ENCODE measurements around the gene CEACAM21. TPM values are rescaled to one million over a fixed set of nuclear protein-coding genes. Genes with fewer than 3 reads are reported as not detected.
A peak's percentile ranks its signal among the peaks of the same experiment; 100 is the strongest.

CEACAM21 gene
- total RNA-seq, 1 experiment from 2014 or later, result not detected

GRCh38 chr19:41588497-41589209 is 12.7 kb downstream of the CEACAM21 start:
- Mint-ChIP-seq H3K4me1 (ENCODE audit: insufficient read depth, unreplicated experiment) (no peaks in the 10 kb centered on the region), H3K9me3 (ENCODE audit: unreplicated experiment) (no peaks in the 10 kb centered on the region), H3K36me3 (ENCODE audit: insufficient read depth, unreplicated experiment) (no peaks in the 10 kb centered on the region), H3K27ac (ENCODE audit: low read depth, unreplicated experiment) (no peak overlapping the region), H3K27me3 (ENCODE audit: insufficient read depth, unreplicated experiment) (peaks cover 32% of the 10 kb centered on the region), H3K4me3 (ENCODE audit: unreplicated experiment) (no peak overlapping the region)
- CTCF ChIA-PET, result interaction anchor here (0.5 to 1.0 kb wide), 6 partner anchors 9 to 196 kb away, joined by 3 to 4 read pairs (median 3); no protein-coding TSS in a partner anchor
- TF ChIP-seq CTCF (IDR thresholded peaks at IDR 0.05; ENCODE audit: unreplicated experiment), result no peak
- intact Hi-C loops (cut with micrococcal nuclease), result no loop called here
- peak; percentile 56 for DNase-seq (ENCODE audit: unreplicated experiment)
- POLR2A ChIA-PET, result interaction anchor here (0.6 kb wide), 1 partner anchor 149 kb away, joined by 3 read pairs; no protein-coding TSS in a partner anchor
- BruUV-seq (replicated peaks), result no TSS peak

GRCh38 chr19:41589371-41589770 is 13.4 kb downstream of the CEACAM21 start:
- intact Hi-C loops (cut with micrococcal nuclease), result no loop called here
- POLR2A ChIA-PET, result no interaction called here
- no peaks in the 10 kb centered on the region for H3K36me3 Mint-ChIP-seq (ENCODE audit: insufficient read depth, unreplicated experiment)
- H3K4me3 Mint-ChIP-seq (ENCODE audit: unreplicated experiment), result no peak overlapping the region
- H3K9me3 Mint-ChIP-seq (ENCODE audit: unreplicated experiment), result no peaks in the 10 kb centered on the region
- no TSS peak for BruUV-seq (replicated peaks)
- no peak overlapping the region for H3K27ac Mint-ChIP-seq (ENCODE audit: low read depth, unreplicated experiment)
- H3K27me3 Mint-ChIP-seq (ENCODE audit: insufficient read depth, unreplicated experiment), result peaks cover 33% of the 10 kb centered on the region
- TF ChIP-seq CTCF (IDR thresholded peaks at IDR 0.05; ENCODE audit: unreplicated experiment), result no peak
- H3K4me1 Mint-ChIP-seq (ENCODE audit: insufficient read depth, unreplicated experiment), result no peaks in the 10 kb centered on the region
- CTCF ChIA-PET, result interaction anchor here (0.5 to 1.0 kb wide), 4 partner anchors 10 to 193 kb away, joined by 3 to 4 read pairs (median 4); no protein-coding TSS in a partner anchor
- no peak for DNase-seq (ENCODE audit: unreplicated experiment)

- Mint-ChIP-seq H3K36me3 (ENCODE audit: insufficient read depth, unreplicated experiment) (no peaks in the 10 kb centered on the region), H3K27me3 (ENCODE audit: insufficient read depth, unreplicated experiment) (peaks cover 46% of the 10 kb centered on the region), H3K4me1 (ENCODE audit: insufficient read depth, unreplicated experiment) (no peaks in the 10 kb centered on the region), H3K9me3 (ENCODE audit: unreplicated experiment) (no peaks in the 10 kb centered on the region), H3K4me3 (ENCODE audit: unreplicated experiment) (no peak overlapping the region), H3K27ac (ENCODE audit: low read depth, unreplicated experiment) (no peak overlapping the region)
- no peak for DNase-seq (ENCODE audit: unreplicated experiment)
- intact Hi-C loops (cut with micrococcal nuclease), result no loop called here
- TF ChIP-seq CTCF (IDR thresholded peaks at IDR 0.05; ENCODE audit: unreplicated experiment), result no peak
- BruUV-seq (replicated peaks), result no TSS peak
- ChIA-PET CTCF (interaction anchor here (1.1 kb wide), 1 partner anchor 8 kb away, joined by 4 read pairs; no protein-coding TSS in a partner anchor), POLR2A (interaction anchor here (0.6 kb wide), 1 partner anchor 18 kb away, joined by 4 read pairs; no protein-coding TSS in a partner anchor)
These were observed 15.0 kb downstream of the CEACAM21 start for GRCh38 chr19:41590936-41591335.

- no peaks in the 10 kb centered on the region for H3K4me1 Mint-ChIP-seq (ENCODE audit: insufficient read depth, unreplicated experiment)
- H3K4me3 Mint-ChIP-seq (ENCODE audit: unreplicated experiment), result no peak overlapping the region
- H3K27me3 Mint-ChIP-seq (ENCODE audit: insufficient read depth, unreplicated experiment), result peaks cover 57% of the 10 kb centered on the region
- no peaks in the 10 kb centered on the region for H3K9me3 Mint-ChIP-seq (ENCODE audit: unreplicated experiment)
- no peak overlapping the region for H3K27ac Mint-ChIP-seq (ENCODE audit: low read depth, unreplicated experiment)
- no peak for TF ChIP-seq CTCF (IDR thresholded peaks at IDR 0.05; ENCODE audit: unreplicated experiment)
- no peak for DNase-seq (ENCODE audit: unreplicated experiment)
- ChIA-PET POLR2A (no interaction called here), CTCF (interaction anchor here (0.6 kb wide), 2 partner anchors 141 to 245 kb away, joined by 3 to 4 read pairs; no protein-coding TSS in a partner anchor)
- no peaks in the 10 kb centered on the region for H3K36me3 Mint-ChIP-seq (ENCODE audit: insufficient read depth, unreplicated experiment)
- intact Hi-C loops (cut with micrococcal nuclease), result no loop called here
- no TSS peak for BruUV-seq (replicated peaks)
These were observed 16.1 kb downstream of the CEACAM21 start for GRCh38 chr19:41591951-41592562.
